NCI-H82 (cell line): ENCODE measurements around the gene KCNC1.

Source experiments
- DNase-seq: peaks from one replicate; lab custom pipeline; 2025; lab: John Stamatoyannopoulos, UW

KCNC1 gene

GRCh38 chr11:17755891-17756290, 21.3 kb downstream of the KCNC1 start:
- no peak for DNase-seq

GRCh38 chr11:17760102-17761029, 25.8 kb downstream of the KCNC1 start:
- peak; percentile 69 for DNase-seq

GRCh38 chr11:17762309-17762974, 27.9 kb downstream of the KCNC1 start:
- no peak for DNase-seq

- no peak for DNase-seq
These were observed 28.7 kb downstream of the KCNC1 start for GRCh38 chr11:17763244-17763643.

GRCh38 chr11:17763703-17764102, 29.1 kb downstream of the KCNC1 start:
- DNase-seq = no peak

- peak; percentile 14 for DNase-seq
These were observed 30.1 kb downstream of the KCNC1 start for GRCh38 chr11:17764446-17765218.

- DNase-seq = no peak
These were observed 30.9 kb downstream of the KCNC1 start for GRCh38 chr11:17765356-17766072.

- no peak for DNase-seq
These were observed 31.4 kb downstream of the KCNC1 start for GRCh38 chr11:17766073-17766359.

GRCh38 chr11:17766590-17766989, 32.0 kb downstream of the KCNC1 start:
- DNase-seq = peak; percentile 8

GRCh38 chr11:17767301-17767885, 32.8 kb downstream of the KCNC1 start:
- DNase-seq = peak; percentile 42

GRCh38 chr11:17767914-17768313, 33.3 kb downstream of the KCNC1 start:
- DNase-seq = no peak

GRCh38 chr11:17768547-17768946, 34.0 kb downstream of the KCNC1 start:
- no peak for DNase-seq

GRCh38 chr11:17769218-17769617, 34.6 kb downstream of the KCNC1 start:
- DNase-seq = no peak

- DNase-seq = peak; percentile 28
These were observed 35.6 kb downstream of the KCNC1 start for GRCh38 chr11:17770048-17770652.

- DNase-seq = no peak
These were observed 36.3 kb downstream of the KCNC1 start for GRCh38 chr11:17770917-17771316.

- DNase-seq = no peak
These were observed 36.8 kb downstream of the KCNC1 start for GRCh38 chr11:17771415-17771814.

- no peak for DNase-seq
These were observed 37.3 kb downstream of the KCNC1 start for GRCh38 chr11:17771841-17772401.

- DNase-seq = no peak
These were observed 38.4 kb downstream of the KCNC1 start for GRCh38 chr11:17772704-17773600.

GRCh38 chr11:17773674-17774073, 39.1 kb downstream of the KCNC1 start:
- DNase-seq = no peak
